Vein endothelial cell (primary cell): ENCODE measurements around the gene GGNBP2. TPM values are rescaled to one million over a fixed set of nuclear protein-coding genes. Genes with fewer than 3 reads are reported as not detected.

Experiments
- total RNA-seq: library from RNA; depleted of rRNA; stranded (reverse); fragments of >200 nt; gene quantifications from 2 replicates; pipeline ENCODE4 v1.2.3, GENCODE V29; 2012

The GGNBP2 gene, protein sequence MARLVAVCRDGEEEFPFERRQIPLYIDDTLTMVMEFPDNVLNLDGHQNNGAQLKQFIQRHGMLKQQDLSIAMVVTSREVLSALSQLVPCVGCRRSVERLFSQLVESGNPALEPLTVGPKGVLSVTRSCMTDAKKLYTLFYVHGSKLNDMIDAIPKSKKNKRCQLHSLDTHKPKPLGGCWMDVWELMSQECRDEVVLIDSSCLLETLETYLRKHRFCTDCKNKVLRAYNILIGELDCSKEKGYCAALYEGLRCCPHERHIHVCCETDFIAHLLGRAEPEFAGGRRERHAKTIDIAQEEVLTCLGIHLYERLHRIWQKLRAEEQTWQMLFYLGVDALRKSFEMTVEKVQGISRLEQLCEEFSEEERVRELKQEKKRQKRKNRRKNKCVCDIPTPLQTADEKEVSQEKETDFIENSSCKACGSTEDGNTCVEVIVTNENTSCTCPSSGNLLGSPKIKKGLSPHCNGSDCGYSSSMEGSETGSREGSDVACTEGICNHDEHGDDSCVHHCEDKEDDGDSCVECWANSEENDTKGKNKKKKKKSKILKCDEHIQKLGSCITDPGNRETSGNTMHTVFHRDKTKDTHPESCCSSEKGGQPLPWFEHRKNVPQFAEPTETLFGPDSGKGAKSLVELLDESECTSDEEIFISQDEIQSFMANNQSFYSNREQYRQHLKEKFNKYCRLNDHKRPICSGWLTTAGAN
- total RNA-seq = 45.4 and 48.9 TPM in 2 replicates

GRCh38 chr17:36544307-36545076 is at the start of gene GGNBP2:
Gene GGNBP2, plus strand, starts transcription at chr17:36544919. Its CDS starts 806 bp downstream, at chr17:36545725.

GRCh38 chr17:36534840-36535668 is 9.7 kb upstream of the GGNBP2 start, which contains the start of the genes MYO19 and PIGW:
Gene MYO19, minus strand, starts transcription at chr17:36534868. Its CDS starts 2,330 bp downstream, at chr17:36532538.
Gene PIGW, plus strand, starts transcription at chr17:36534987. Its CDS starts 2,115 bp downstream, at chr17:36537102.

DNA sequence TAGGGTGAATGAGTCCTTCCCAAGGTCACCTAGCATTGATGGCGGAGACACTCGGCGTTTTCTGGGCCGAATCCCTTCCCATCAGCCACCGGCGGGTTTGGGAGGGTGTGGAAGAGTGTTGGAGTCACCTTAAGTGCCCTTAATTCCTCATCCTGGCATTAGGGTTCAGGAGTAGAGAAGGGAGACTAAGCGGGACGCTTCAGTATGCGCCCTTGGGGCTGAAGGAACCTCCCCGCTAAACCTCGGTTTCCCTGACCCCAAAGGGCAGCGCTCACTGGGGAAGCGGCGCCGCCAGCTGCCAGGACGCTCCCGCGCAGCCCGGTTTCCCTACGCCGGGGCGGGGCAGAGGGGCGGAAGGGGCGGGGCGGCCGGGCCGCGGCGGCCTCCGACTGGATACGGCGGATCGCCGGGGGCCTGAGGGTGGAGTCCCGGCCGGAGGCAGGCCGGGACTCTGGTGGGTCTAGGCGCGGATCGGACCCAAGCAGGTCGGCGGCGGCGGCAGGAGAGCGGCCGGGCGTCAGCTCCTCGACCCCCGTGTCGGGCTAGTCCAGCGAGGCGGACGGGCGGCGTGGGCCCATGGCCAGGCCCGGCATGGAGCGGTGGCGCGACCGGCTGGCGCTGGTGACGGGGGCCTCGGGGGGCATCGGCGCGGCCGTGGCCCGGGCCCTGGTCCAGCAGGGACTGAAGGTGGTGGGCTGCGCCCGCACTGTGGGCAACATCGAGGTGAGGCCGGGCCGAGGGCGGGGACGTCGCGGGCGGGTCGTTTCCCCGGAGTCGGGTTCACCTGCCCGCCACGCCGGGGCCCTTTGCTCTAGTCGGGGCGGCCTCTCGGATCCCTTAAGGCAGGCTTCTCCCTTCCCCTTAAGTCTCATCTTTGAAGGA is 47.0 kb downstream of the GGNBP2 start, which contains the start of gene DHRS11:
DHRS11 (plus strand) TSS at position 446 of the 882 bp plus-strand sequence; CDS start at position 577, 131 bp downstream.

GRCh38 chr17:36601303-36602029 is 56.7 kb downstream of the GGNBP2 start, which contains the start of gene MRM1:
Gene MRM1, plus strand, starts transcription at chr17:36601583. Its CDS starts 228 bp downstream, at chr17:36601811.

Other genes starting within 250 kb of the GGNBP2 start
- 0.86 TPM in 1 of 2 replicates, not detected in the other for gene TBC1D3G, start 221.0 kb upstream of the GGNBP2 start, total RNA-seq
- not detected in 2 replicates for gene TBC1D3H, start 156.5 kb upstream of the GGNBP2 start, total RNA-seq
- gene ZNHIT3, start 58.2 kb upstream of the GGNBP2 start, total RNA-seq = 29.3 and 34.0 TPM in 2 replicates
- 73.5 and 73.9 TPM in 2 replicates for gene MYO19, start 10.1 kb upstream of the GGNBP2 start, total RNA-seq
- gene PIGW, start 9.9 kb upstream of the GGNBP2 start, total RNA-seq = 5.9 and 18.0 TPM in 2 replicates
- 6.2 and 10.1 TPM in 2 replicates for gene DHRS11, start 47.0 kb downstream of the GGNBP2 start, total RNA-seq
- 2.0 and 4.0 TPM in 2 replicates for gene MRM1, start 56.7 kb downstream of the GGNBP2 start, total RNA-seq